Measurements from ENCODE around the gene IFFO2.

IFFO2 gene

DNA sequence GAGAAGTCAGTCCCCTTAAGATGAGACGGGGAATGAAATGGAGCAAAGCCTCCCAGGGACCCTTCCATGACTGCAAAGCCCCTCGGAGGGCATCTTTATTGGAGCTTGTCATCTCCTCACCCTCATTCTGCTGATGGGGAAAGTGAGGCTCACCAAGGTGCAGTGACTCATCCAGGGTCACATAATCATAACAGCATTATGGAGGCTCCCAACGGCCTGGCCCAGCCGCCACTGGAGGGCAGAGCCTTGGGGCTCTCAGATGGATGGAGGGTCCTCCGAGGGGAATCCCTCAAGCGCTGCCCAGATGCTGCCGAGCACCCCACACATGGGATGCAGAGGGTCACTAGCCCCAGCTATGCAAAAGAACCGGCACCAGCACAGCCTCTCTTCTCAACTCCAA is 18.9 kb downstream of the IFFO2 start:
- Histone ChIP-seq H3K36me3 (ENCODE audit: control insufficient read depth, insufficient read depth, low read length) (no peaks in the 10 kb centered on the region), H3K4me3 (ENCODE audit: insufficient read depth, low read depth, low read length) (no peak overlapping the region), H3K4me1 (ENCODE audit: control insufficient read depth, insufficient read depth, low read length) (peaks cover 31% of the 10 kb centered on the region), H3K27me3 (ENCODE audit: control insufficient read depth, insufficient read depth, low read length, poor library complexity, severe bottlenecking) (no peaks in the 10 kb centered on the region), H3K27ac (ENCODE audit: insufficient read depth, low read depth, low read length, poor library complexity, severe bottlenecking) (no peak overlapping the region), H3K9me3 (ENCODE audit: control insufficient read depth, low read length) (no peaks in the 10 kb centered on the region)
- WGBS, 2 experiments: 92 to 93% methylated on average over 8 of the region's 8 CpGs

DNA sequence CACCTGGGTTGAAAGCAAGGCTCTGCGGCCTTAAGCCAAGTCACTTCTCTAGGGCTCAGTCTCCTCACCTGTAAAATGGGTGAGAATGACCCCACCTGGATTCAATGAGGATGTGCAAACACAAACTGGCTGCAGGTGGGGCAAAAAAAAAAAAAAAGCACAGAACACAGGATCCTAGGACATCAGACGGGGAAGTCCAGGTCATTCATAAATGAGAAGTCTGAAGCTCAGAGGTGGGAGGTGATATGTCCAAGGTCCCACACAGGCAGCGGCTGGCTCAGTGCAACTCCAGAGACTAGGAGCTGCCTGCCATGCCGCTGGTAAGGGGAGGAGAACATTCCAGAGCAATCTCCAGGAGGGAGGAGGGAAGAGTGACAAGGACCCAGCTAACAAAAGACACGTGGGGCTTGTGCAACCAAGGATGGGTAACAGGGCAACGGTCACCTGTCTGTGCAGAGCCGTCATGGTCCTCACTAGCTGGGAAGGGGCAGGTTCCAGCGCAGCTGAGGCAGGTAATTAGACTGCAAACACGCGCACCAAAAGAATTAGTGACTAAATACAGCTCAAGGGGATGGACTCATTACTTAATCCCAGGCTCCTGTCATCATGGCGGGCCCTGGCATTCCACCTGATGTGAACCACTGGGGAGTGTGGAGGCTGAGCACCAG is 19.5 kb downstream of the IFFO2 start:
- peaks cover 27% of the 10 kb centered on the region for H3K4me1 ChIP-seq (ENCODE audit: control insufficient read depth, insufficient read depth, low read length)
- no peaks in the 10 kb centered on the region for H3K9me3 ChIP-seq (ENCODE audit: control insufficient read depth, low read length)
- no peak overlapping the region for H3K27ac ChIP-seq (ENCODE audit: insufficient read depth, low read depth, low read length, poor library complexity, severe bottlenecking)
- H3K4me3 ChIP-seq (ENCODE audit: insufficient read depth, low read depth, low read length): no peak overlapping the region
- 81 to 83% methylated on average over 11 of the region's 11 CpGs for WGBS, 2 experiments
- H3K27me3 ChIP-seq (ENCODE audit: control insufficient read depth, insufficient read depth, low read length, poor library complexity, severe bottlenecking): no peaks in the 10 kb centered on the region
- no peaks in the 10 kb centered on the region for H3K36me3 ChIP-seq (ENCODE audit: control insufficient read depth, insufficient read depth, low read length)

DNA sequence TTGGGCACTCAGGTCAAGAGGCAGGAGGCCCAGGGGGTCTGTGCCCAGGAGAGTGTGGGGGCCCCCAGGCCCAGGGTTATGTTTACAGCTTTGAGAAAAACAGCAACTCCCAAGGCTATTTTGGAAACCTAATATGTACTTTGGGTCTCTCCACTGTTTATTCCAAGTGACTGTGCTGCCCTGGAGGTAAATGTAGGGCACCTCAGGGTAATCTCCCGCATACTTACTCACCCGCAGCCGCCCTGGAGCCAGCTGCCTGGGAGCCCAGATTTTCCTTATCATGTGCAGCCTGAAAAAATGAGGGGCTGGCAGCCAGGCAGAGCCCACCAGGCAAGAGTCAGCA is 20.0 kb downstream of the IFFO2 start:
- H3K4me3 ChIP-seq (ENCODE audit: insufficient read depth, low read depth, low read length): no peak overlapping the region
- peaks cover 22% of the 10 kb centered on the region for H3K4me1 ChIP-seq (ENCODE audit: control insufficient read depth, insufficient read depth, low read length)
- H3K9me3 ChIP-seq (ENCODE audit: control insufficient read depth, low read length): no peaks in the 10 kb centered on the region
- WGBS, 2 experiments: 93 to 95% methylated on average over 3 of the region's 3 CpGs
- no peaks in the 10 kb centered on the region for H3K27me3 ChIP-seq (ENCODE audit: control insufficient read depth, insufficient read depth, low read length, poor library complexity, severe bottlenecking)
- no peak overlapping the region for H3K27ac ChIP-seq (ENCODE audit: insufficient read depth, low read depth, low read length, poor library complexity, severe bottlenecking)
- H3K36me3 ChIP-seq (ENCODE audit: control insufficient read depth, insufficient read depth, low read length): no peaks in the 10 kb centered on the region

GRCh38 chr1:18934205-18935000 is 22.1 kb downstream of the IFFO2 start:
- H3K27ac ChIP-seq (ENCODE audit: insufficient read depth, low read depth, low read length, poor library complexity, severe bottlenecking): no peak overlapping the region
- no peaks in the 10 kb centered on the region for H3K36me3 ChIP-seq (ENCODE audit: control insufficient read depth, insufficient read depth, low read length)
- WGBS, 2 experiments: 84 to 85% methylated on average over 12 to 13 of the region's 14 CpGs
- no peaks in the 10 kb centered on the region for H3K9me3 ChIP-seq (ENCODE audit: control insufficient read depth, low read length)
- H3K27me3 ChIP-seq (ENCODE audit: control insufficient read depth, insufficient read depth, low read length, poor library complexity, severe bottlenecking): no peaks in the 10 kb centered on the region
- H3K4me3 ChIP-seq (ENCODE audit: insufficient read depth, low read depth, low read length): no peak overlapping the region
- peaks cover 13% of the 10 kb centered on the region for H3K4me1 ChIP-seq (ENCODE audit: control insufficient read depth, insufficient read depth, low read length)

DNA sequence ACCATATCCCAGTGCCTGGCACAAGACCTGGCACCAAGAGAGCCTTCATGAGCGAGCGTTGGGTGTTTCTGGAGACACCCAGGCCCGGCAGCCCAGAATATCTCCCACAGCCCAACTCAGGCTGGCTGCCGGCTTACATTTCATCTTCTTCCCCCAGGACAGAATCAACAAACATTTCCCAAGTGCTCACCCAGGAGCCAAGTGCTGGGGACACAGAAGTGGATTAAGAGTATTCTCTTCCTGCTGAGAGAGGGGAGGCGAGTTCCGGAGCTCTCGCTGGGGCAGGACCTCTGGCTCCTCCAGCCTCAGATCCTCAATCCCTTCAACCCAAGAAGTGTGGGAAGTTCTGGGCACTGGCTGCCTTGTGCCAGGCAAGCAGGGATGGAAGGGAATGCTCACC is 23.6 kb downstream of the IFFO2 start:
- no peaks in the 10 kb centered on the region for H3K36me3 ChIP-seq (ENCODE audit: control insufficient read depth, insufficient read depth, low read length)
- H3K4me1 ChIP-seq (ENCODE audit: control insufficient read depth, insufficient read depth, low read length): peaks cover 8% of the 10 kb centered on the region
- 76 to 77% methylated on average over 7 of the region's 7 CpGs for whole genome bisulfite sequencing, 2 experiments
- H3K4me3 ChIP-seq (ENCODE audit: insufficient read depth, low read depth, low read length): no peak overlapping the region
- H3K27ac ChIP-seq (ENCODE audit: insufficient read depth, low read depth, low read length, poor library complexity, severe bottlenecking): no peak overlapping the region
- H3K27me3 ChIP-seq (ENCODE audit: control insufficient read depth, insufficient read depth, low read length, poor library complexity, severe bottlenecking): no peaks in the 10 kb centered on the region
- no peaks in the 10 kb centered on the region for H3K9me3 ChIP-seq (ENCODE audit: control insufficient read depth, low read length)

DNA sequence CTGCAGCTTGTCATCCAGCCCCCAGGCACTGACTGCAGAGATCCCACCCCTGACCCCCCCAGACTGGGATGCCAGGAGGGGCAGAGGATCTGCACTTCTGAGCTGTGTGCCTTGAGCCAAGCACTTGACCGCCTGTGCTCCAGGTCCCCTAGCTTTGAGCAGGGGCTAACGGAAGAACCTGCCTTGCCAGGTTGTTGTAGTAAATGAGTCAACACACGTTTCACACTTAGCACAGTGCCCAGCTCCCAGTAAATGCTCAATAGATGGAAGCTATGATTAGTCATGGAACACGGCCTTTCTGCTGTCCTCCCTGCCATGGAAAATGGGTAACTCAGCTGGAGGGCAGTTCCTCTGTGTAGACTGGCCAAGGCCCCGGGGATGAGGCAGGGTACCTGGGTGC is 24.1 kb downstream of the IFFO2 start:
- Histone ChIP-seq H3K27ac (ENCODE audit: insufficient read depth, low read depth, low read length, poor library complexity, severe bottlenecking) (no peak overlapping the region), H3K9me3 (ENCODE audit: control insufficient read depth, low read length) (no peaks in the 10 kb centered on the region), H3K27me3 (ENCODE audit: control insufficient read depth, insufficient read depth, low read length, poor library complexity, severe bottlenecking) (no peaks in the 10 kb centered on the region), H3K36me3 (ENCODE audit: control insufficient read depth, insufficient read depth, low read length) (no peaks in the 10 kb centered on the region), H3K4me3 (ENCODE audit: insufficient read depth, low read depth, low read length) (no peak overlapping the region), H3K4me1 (ENCODE audit: control insufficient read depth, insufficient read depth, low read length) (peaks cover 13% of the 10 kb centered on the region)
- 84 to 89% methylated on average over 5 of the region's 5 CpGs for WGBS, 2 experiments

DNA sequence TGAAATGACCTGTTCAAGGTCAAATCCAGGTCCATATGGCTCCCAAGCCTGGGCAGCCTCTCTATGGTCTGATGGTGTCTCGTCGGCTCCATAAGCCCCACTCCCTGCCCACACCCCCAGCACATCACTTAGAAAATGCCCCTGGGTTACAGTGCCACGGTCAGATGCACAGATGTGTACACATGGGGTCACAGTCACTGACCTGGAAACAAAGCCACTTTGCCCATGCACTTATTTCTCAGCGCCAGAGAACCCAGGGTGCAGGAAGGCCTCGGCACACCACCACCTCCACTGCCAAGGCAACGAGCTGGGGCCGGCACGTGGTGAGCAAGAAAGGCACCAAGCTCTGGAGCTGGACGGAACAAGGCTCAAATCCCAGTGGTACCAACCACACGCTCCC is 24.7 kb downstream of the IFFO2 start:
- Histone ChIP-seq H3K4me3 (ENCODE audit: insufficient read depth, low read depth, low read length) (no peak overlapping the region), H3K4me1 (ENCODE audit: control insufficient read depth, insufficient read depth, low read length) (peaks cover 10% of the 10 kb centered on the region), H3K27me3 (ENCODE audit: control insufficient read depth, insufficient read depth, low read length, poor library complexity, severe bottlenecking) (no peaks in the 10 kb centered on the region), H3K27ac (ENCODE audit: insufficient read depth, low read depth, low read length, poor library complexity, severe bottlenecking) (no peak overlapping the region), H3K36me3 (ENCODE audit: control insufficient read depth, insufficient read depth, low read length) (no peaks in the 10 kb centered on the region), H3K9me3 (ENCODE audit: control insufficient read depth, low read length) (no peaks in the 10 kb centered on the region)
- 85 to 88% methylated on average over 10 of the region's 10 CpGs for WGBS, 2 experiments

- no peaks in the 10 kb centered on the region for H3K9me3 ChIP-seq (ENCODE audit: control insufficient read depth, low read length)
- peaks cover 13% of the 10 kb centered on the region for H3K4me1 ChIP-seq (ENCODE audit: control insufficient read depth, insufficient read depth, low read length)
- no peaks in the 10 kb centered on the region for H3K36me3 ChIP-seq (ENCODE audit: control insufficient read depth, insufficient read depth, low read length)
- H3K27me3 ChIP-seq (ENCODE audit: control insufficient read depth, insufficient read depth, low read length, poor library complexity, severe bottlenecking): no peaks in the 10 kb centered on the region
- WGBS, 2 experiments: 89 to 91% methylated on average over 7 of the region's 7 CpGs
- no peak overlapping the region for H3K27ac ChIP-seq (ENCODE audit: insufficient read depth, low read depth, low read length, poor library complexity, severe bottlenecking)
- no peak overlapping the region for H3K4me3 ChIP-seq (ENCODE audit: insufficient read depth, low read depth, low read length)
Observed at GRCh38 chr1:18929686-18930085, 26.8 kb downstream of the IFFO2 start.

GRCh38 chr1:18928985-18929384 is 27.5 kb downstream of the IFFO2 start:
- Histone ChIP-seq H3K4me3 (ENCODE audit: insufficient read depth, low read depth, low read length) (no peak overlapping the region), H3K27me3 (ENCODE audit: control insufficient read depth, insufficient read depth, low read length, poor library complexity, severe bottlenecking) (no peaks in the 10 kb centered on the region), H3K36me3 (ENCODE audit: control insufficient read depth, insufficient read depth, low read length) (no peaks in the 10 kb centered on the region), H3K9me3 (ENCODE audit: control insufficient read depth, low read length) (no peaks in the 10 kb centered on the region), H3K4me1 (ENCODE audit: control insufficient read depth, insufficient read depth, low read length) (peaks cover 13% of the 10 kb centered on the region), H3K27ac (ENCODE audit: insufficient read depth, low read depth, low read length, poor library complexity, severe bottlenecking) (no peak overlapping the region)
- WGBS, 2 experiments: 91 to 93% methylated on average over 6 of the region's 6 CpGs

DNA sequence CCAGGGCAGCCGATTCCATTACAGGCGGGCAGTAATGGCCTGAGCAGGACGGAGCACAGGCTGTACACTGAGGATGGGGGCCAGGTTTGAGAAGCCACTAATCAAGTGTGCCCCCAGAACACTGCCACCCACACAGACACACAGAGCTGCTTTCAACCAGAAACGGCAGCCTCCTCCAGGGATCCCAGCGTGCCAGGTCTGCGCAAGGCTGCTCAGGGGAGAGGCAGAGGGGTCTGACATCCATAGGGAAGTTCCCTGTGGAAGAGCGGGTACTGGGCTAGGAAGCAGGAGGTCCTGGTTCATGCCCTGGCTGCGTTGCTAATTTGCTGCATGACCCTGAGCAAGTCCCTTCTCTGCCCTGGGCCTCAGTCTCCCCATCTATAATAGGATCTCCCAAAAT is 28.1 kb downstream of the IFFO2 start:
- Histone ChIP-seq H3K4me1 (ENCODE audit: control insufficient read depth, insufficient read depth, low read length) (peaks cover 13% of the 10 kb centered on the region), H3K27me3 (ENCODE audit: control insufficient read depth, insufficient read depth, low read length, poor library complexity, severe bottlenecking) (no peaks in the 10 kb centered on the region), H3K27ac (ENCODE audit: insufficient read depth, low read depth, low read length, poor library complexity, severe bottlenecking) (no peak overlapping the region), H3K9me3 (ENCODE audit: control insufficient read depth, low read length) (no peaks in the 10 kb centered on the region), H3K4me3 (ENCODE audit: insufficient read depth, low read depth, low read length) (no peak overlapping the region), H3K36me3 (ENCODE audit: control insufficient read depth, insufficient read depth, low read length) (no peaks in the 10 kb centered on the region)
- 89 to 94% methylated on average over 8 of the region's 8 CpGs for WGBS, 2 experiments

Data from ectodermal cell (in vitro differentiated cells).